SK-N-MC (cell line): ENCODE results near the gene FRMD4A.

Source experiments
- EZH2 ChIP-seq: fragments of 200-600 bp; sonication (generic); IDR thresholded peaks from one replicate; pipeline ENCODE4 v1.6.1; 2017; ENCODE audit warnings: antibody characterized with exemption
- FOXP2 ChIP-seq: optimal IDR thresholded peaks from 2 replicates; pipeline ENCODE3; 2011; ENCODE audit warnings: mild to moderate bottlenecking, moderate library complexity; ENCODE audit not compliant: insufficient read depth; ENCODE audit errors: extremely low read length, control extremely low read depth
- POLR2AphosphoS5 ChIP-seq: IDR thresholded peaks from 2 replicates; pipeline ENCODE4 v1.6.1; 2012; ENCODE audit warnings: mild to moderate bottlenecking, low read depth, low read length, borderline replicate concordance

- TF ChIP-seq EZH2 (no peak), POLR2AphosphoS5 (no peak), FOXP2 (no peak)
Measured at GRCh38 chr10:13834581-13835286, 496.0 kb downstream of the FRMD4A start.
